Measurements from ENCODE around the gene DIDO1. TPM values are rescaled to one million over a fixed set of nuclear protein-coding genes. Genes with fewer than 3 reads are reported as not detected.
"Not testable (repeated sequence)": the region's sequence is repeated elsewhere in the genome, so short reads cannot be mapped to it uniquely, and the experiment has no call there.

The DIDO1 gene
- total and polyA plus RNA-seq, 12 donors = 16.0 to 44.6 (median 37.0) TPM

GRCh38 chr20:62961310-62961783 is 35.0 kb upstream of the DIDO1 start:
- H3K27me3 ChIP-seq = no peaks in the 10 kb centered on the region
- peak overlapping the region in 3 of 10 donors; percentile 28 to 33 (median 33) for H3K4me3 ChIP-seq
- TF ChIP-seq CTCF (IDR thresholded peaks at IDR 0.05) = no peak
- ATAC-seq (peak in 3 of 8 donors; percentile 14 to 64 (median 41)), DNase-seq (no peak)
- peaks cover 0 to 25% (median 0%) of the 10 kb centered on the region in 9 donors for H3K36me3 ChIP-seq
- intact Hi-C loops (cut with DNase I) = no loop called here
- WGBS, 2 donors = 58 to 78% methylated on average over 19 of the region's 19 CpGs
- no peaks in the 10 kb centered on the region for H3K9me3 ChIP-seq
- peaks cover 0 to under 1% (median 0%) of the 10 kb centered on the region in 9 donors for H3K4me1 ChIP-seq
- H3K27ac ChIP-seq = peak overlapping the region in 1 of 10 donors; percentile 48

- 77 to 90% methylated on average over 22 to 27 of the region's 31 CpGs for WGBS, 2 donors
- H3K4me1 ChIP-seq; H3K9me3 ChIP-seq; H3K27ac ChIP-seq; H3K27me3 ChIP-seq; H3K4me3 ChIP-seq; ATAC-seq; intact Hi-C loops (cut with DNase I); DNase-seq: not testable (repeated sequence)
- peaks cover 0 to 25% (median 0%) of the 10 kb centered on the region in 9 donors for H3K36me3 ChIP-seq
Measured at GRCh38 chr20:62960446-62961309, 34.4 kb upstream of the DIDO1 start.

GRCh38 chr20:62959998-62960436 is 33.7 kb upstream of the DIDO1 start:
- H3K36me3 ChIP-seq = peaks cover 0 to 24% (median 0%) of the 10 kb centered on the region in 9 donors
- H3K27me3 ChIP-seq = no peaks in the 10 kb centered on the region
- ATAC-seq = no peak
- no peak for DNase-seq
- intact Hi-C loops (cut with DNase I) = loop anchor here in 1 of 10 donors (10.0 kb wide), 1 partner anchor 45 kb away; the partner anchor contains the start of gene BHLHE23
- H3K4me1 ChIP-seq = peaks cover 0 to 10% (median 0%) of the 10 kb centered on the region in 9 donors
- WGBS, 2 donors = 91 to 93% methylated on average over 20 of the region's 20 CpGs
- no peak overlapping the region for H3K4me3 ChIP-seq
- no peak for TF ChIP-seq CTCF (IDR thresholded peaks at IDR 0.05)
- no peaks in the 10 kb centered on the region for H3K9me3 ChIP-seq
- H3K27ac ChIP-seq = no peak overlapping the region

GRCh38 chr20:62959101-62959971 is 33.0 kb upstream of the DIDO1 start:
- no peak overlapping the region for H3K4me3 ChIP-seq
- H3K27ac ChIP-seq = no peak overlapping the region
- DNase-seq (no peak), ATAC-seq (no peak)
- no peaks in the 10 kb centered on the region for H3K9me3 ChIP-seq
- intact Hi-C loops (cut with DNase I) = loop anchor here in 1 of 10 donors (10.0 kb wide), 1 partner anchor 45 kb away; the partner anchor contains the start of gene BHLHE23
- peaks cover 0 to 18% (median 0%) of the 10 kb centered on the region in 9 donors for H3K36me3 ChIP-seq
- peaks cover 0 to 15% (median 4%) of the 10 kb centered on the region in 9 donors for H3K4me1 ChIP-seq
- no peak for TF ChIP-seq CTCF (IDR thresholded peaks at IDR 0.05)
- H3K27me3 ChIP-seq = no peaks in the 10 kb centered on the region
- WGBS, 2 donors = 75 to 80% methylated on average over 43 of the region's 43 CpGs
